Mesendoderm (in vitro differentiated cells): ENCODE results near the gene GSTK1.
"Not testable (repeated sequence)": the region's sequence is repeated elsewhere in the genome, so short reads cannot be mapped to it uniquely, and the experiment has no call there.

Experiments
- DNase-seq: peaks from one replicate; pipeline ENCODE4 v3.0.0; 2013
- H2AK5ac ChIP-seq: 2 replicates; pipeline ENCODE4 v1.6.1; 2013; ENCODE audit warnings: low read length, inconsistent platforms
- H2BK120ac ChIP-seq: 2 replicates; pipeline ENCODE4 v1.6.1; 2013; ENCODE audit warnings: low read depth, mild to moderate bottlenecking, low read length, moderate library complexity, mixed read lengths
- H2BK15ac ChIP-seq: replicated peaks from 2 replicates; pipeline ENCODE4 v1.6.1; 2013; ENCODE audit warnings: low read depth, mild to moderate bottlenecking, moderate library complexity
- H2BK5ac ChIP-seq: 2 replicates; pipeline ENCODE4 v1.6.1; 2013; ENCODE audit warnings: low read length, inconsistent platforms
- H3K18ac ChIP-seq: 2 replicates; pipeline ENCODE4 v1.6.1; 2013; ENCODE audit warnings: mild to moderate bottlenecking, low read length, mixed read lengths
- H3K23ac ChIP-seq: one replicate; pipeline ENCODE4 v1.6.1; 2013; ENCODE audit warnings: low read length
- H3K27ac ChIP-seq: 2 replicates; pipeline ENCODE4 v1.5.1; 2013; ENCODE audit warnings: low read depth, mild to moderate bottlenecking, inconsistent platforms, low read length, moderate library complexity
- H3K27me3 ChIP-seq: 2 replicates; pipeline ENCODE4 v1.6.1; 2013; ENCODE audit warnings: low read length, control low read depth, mild to moderate bottlenecking, inconsistent platforms; ENCODE audit not compliant: insufficient read depth, poor library complexity
- H3K36me3 ChIP-seq: 2 replicates; pipeline ENCODE4 v1.6.1; 2013; ENCODE audit warnings: low read length, inconsistent platforms; ENCODE audit not compliant: control insufficient read depth, insufficient read depth
- H3K4ac ChIP-seq: one replicate; pipeline ENCODE4 v1.6.1; 2013; ENCODE audit warnings: low read depth, mild to moderate bottlenecking, low read length, moderate library complexity
- H3K4me1 ChIP-seq: 2 replicates; pipeline ENCODE4 v1.6.1; 2013; ENCODE audit warnings: low read depth, low read length, inconsistent platforms; ENCODE audit not compliant: control insufficient read depth
- H3K4me2 ChIP-seq: 2 replicates; pipeline ENCODE4 v1.6.1; 2013; ENCODE audit warnings: low read length
- H3K4me3 ChIP-seq: 2 replicates; pipeline ENCODE4 v1.5.1; 2013; ENCODE audit warnings: mild to moderate bottlenecking, low read length
- H3K56ac ChIP-seq: one replicate; pipeline ENCODE4 v1.6.1; 2013; ENCODE audit warnings: low read length
- H3K79me1 ChIP-seq: 2 replicates; pipeline ENCODE4 v1.6.1; 2013; ENCODE audit warnings: low read length, inconsistent platforms
- H3K79me2 ChIP-seq: 2 replicates; pipeline ENCODE4 v1.6.1; 2013; ENCODE audit warnings: mild to moderate bottlenecking, low read length; ENCODE audit not compliant: control insufficient read depth, insufficient read depth
- H3K9ac ChIP-seq: 2 replicates; pipeline ENCODE4 v1.6.1; 2013; ENCODE audit warnings: low read length, inconsistent platforms
- H4K5ac ChIP-seq: one replicate; pipeline ENCODE4 v1.6.1; 2013; ENCODE audit warnings: low read length
- H4K8ac ChIP-seq: one replicate; pipeline ENCODE4 v1.6.1; 2013; ENCODE audit warnings: low read depth, mild to moderate bottlenecking, control low read depth, low read length, moderate library complexity
- WGBS: extraction: QIAGEN DNeasy Blood & Tissue Kit; methylation state at CpG from one replicate; pipeline ENCODE4 v1.1.7; 2013; ENCODE audit warnings: low lambda C conversion rate, missing lambda C conversion rate; ENCODE audit not compliant: insufficient coverage; ENCODE audit errors: extremely low coverage; 5-methylcytosine and 5-hydroxymethylcytosine counted together

GSTK1 gene

DNA sequence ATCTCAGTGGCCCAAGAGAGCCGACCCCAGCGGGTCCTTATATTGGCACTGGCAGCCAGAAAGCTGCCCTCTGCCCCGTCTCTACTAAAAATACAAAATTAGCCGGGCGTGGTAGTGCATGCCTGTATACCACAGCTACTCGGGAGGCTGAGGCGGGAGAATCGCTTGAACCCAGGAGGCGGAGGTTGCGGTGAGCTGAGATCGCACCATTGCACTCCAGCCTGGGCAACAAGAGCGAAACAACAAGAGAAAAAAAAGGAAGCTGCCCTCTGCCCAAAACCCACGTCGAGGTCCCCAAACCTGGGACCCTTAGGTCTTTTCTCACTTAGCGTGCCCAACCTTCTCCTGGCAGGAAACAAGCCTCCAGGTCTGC, 941 bp downstream of the GSTK1 start:
- H3K23ac ChIP-seq, H3K18ac ChIP-seq, H3K4me3 ChIP-seq, DNase-seq, H3K27me3 ChIP-seq, H3K36me3 ChIP-seq, H2BK5ac ChIP-seq, H3K79me2 ChIP-seq, H3K27ac ChIP-seq, H3K4me2 ChIP-seq, H2BK15ac ChIP-seq, H2AK5ac ChIP-seq, H3K4ac ChIP-seq, H4K8ac ChIP-seq, H3K79me1 ChIP-seq, H4K5ac ChIP-seq, H3K4me1 ChIP-seq, H2BK120ac ChIP-seq: not testable (repeated sequence)
- no CpG with 5 or more reads among the region's 15 CpGs for WGBS
- peak overlapping the region; percentile 99 for H3K56ac ChIP-seq
- H3K9ac ChIP-seq: peak overlapping the region; percentile 95

GRCh38 chr7:143265017-143265693, 1.9 kb downstream of the GSTK1 start:
- no peak overlapping the region for H2BK120ac ChIP-seq
- H3K56ac ChIP-seq: no peak overlapping the region
- no peaks in the 10 kb centered on the region for H3K4me1 ChIP-seq
- H4K5ac ChIP-seq: no peak overlapping the region
- H3K36me3 ChIP-seq: no peaks in the 10 kb centered on the region
- no peaks in the 10 kb centered on the region for H3K79me2 ChIP-seq
- no peak overlapping the region for H4K8ac ChIP-seq
- H3K4ac ChIP-seq: no peak overlapping the region
- H3K27me3 ChIP-seq: no peaks in the 10 kb centered on the region
- no peak overlapping the region for H3K4me2 ChIP-seq
- DNase-seq: no peak
- no peak overlapping the region for H3K9ac ChIP-seq
- no peak overlapping the region for H3K4me3 ChIP-seq
- no peak overlapping the region for H2BK5ac ChIP-seq
- H3K23ac ChIP-seq: no peak overlapping the region
- H2BK15ac ChIP-seq: no peak overlapping the region
- H2AK5ac ChIP-seq: no peak overlapping the region
- no peaks in the 10 kb centered on the region for H3K79me1 ChIP-seq
- WGBS: no CpG with 5 or more reads among the region's 15 CpGs
- H3K27ac ChIP-seq: no peak overlapping the region
- no peak overlapping the region for H3K18ac ChIP-seq

DNA sequence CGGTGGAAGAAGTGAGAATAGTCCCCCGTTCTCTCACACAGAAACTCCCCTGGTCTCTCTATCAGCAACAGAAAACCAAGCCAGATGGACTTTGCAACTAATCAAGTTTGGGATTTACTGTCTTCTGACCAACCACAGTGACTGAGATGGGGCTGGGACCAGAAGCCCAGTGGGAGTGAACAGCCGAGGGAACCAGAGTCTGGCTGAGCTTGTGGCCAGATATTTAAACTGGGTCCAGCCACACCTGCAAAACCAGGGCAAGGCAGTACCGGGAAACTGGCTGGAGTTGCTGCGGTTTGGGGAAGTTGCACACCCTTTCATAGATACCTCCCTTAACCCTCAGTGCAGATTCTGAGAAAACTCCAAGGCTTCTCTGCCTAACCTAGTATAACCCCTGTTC, 6.0 kb downstream of the GSTK1 start:
- no peak overlapping the region for H4K8ac ChIP-seq
- no peaks in the 10 kb centered on the region for H3K27me3 ChIP-seq
- H4K5ac ChIP-seq: no peak overlapping the region
- H3K9ac ChIP-seq: no peak overlapping the region
- H2BK5ac ChIP-seq: no peak overlapping the region
- no peak overlapping the region for H3K4ac ChIP-seq
- H3K27ac ChIP-seq: no peak overlapping the region
- H3K79me2 ChIP-seq: no peaks in the 10 kb centered on the region
- no peak overlapping the region for H3K4me2 ChIP-seq
- no peak for DNase-seq
- H2BK15ac ChIP-seq: no peak overlapping the region
- no peak overlapping the region for H3K4me3 ChIP-seq
- no peaks in the 10 kb centered on the region for H3K79me1 ChIP-seq
- no CpG with 5 or more reads among the region's 5 CpGs for WGBS
- no peaks in the 10 kb centered on the region for H3K36me3 ChIP-seq
- no peak overlapping the region for H2BK120ac ChIP-seq
- no peak overlapping the region for H2AK5ac ChIP-seq
- no peaks in the 10 kb centered on the region for H3K4me1 ChIP-seq
- H3K18ac ChIP-seq: no peak overlapping the region
- no peak overlapping the region for H3K23ac ChIP-seq
- no peak overlapping the region for H3K56ac ChIP-seq

DNA sequence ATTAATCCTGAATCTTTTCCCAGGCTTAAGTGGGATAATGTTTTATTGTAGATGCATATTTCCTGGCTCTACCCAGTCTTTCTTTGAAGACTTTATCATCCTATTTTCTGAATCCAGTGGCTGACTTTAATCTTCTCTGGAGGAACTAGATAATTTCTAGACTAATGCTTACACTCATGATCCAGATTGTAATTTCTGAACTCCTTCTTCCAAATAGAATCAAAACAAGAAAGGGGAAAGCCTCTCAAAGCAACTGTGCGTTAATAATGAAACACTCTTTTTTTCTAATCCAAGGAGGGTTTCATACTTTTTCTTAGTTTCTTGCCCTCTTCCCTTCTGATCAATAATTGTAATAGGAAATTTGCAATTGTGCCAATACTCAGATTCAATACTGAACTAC, 8.0 kb downstream of the GSTK1 start:
- no peak for DNase-seq
- Histone ChIP-seq H3K18ac (no peak overlapping the region), H2BK5ac (no peak overlapping the region), H4K5ac (no peak overlapping the region), H3K27ac (no peak overlapping the region), H2BK15ac (no peak overlapping the region), H3K23ac (no peak overlapping the region), H3K36me3 (no peaks in the 10 kb centered on the region), H3K27me3 (no peaks in the 10 kb centered on the region), H2BK120ac (no peak overlapping the region), H3K79me2 (no peaks in the 10 kb centered on the region), H3K4me3 (no peak overlapping the region), H4K8ac (no peak overlapping the region), H3K4me1 (no peaks in the 10 kb centered on the region), H3K4ac (no peak overlapping the region), H3K56ac (no peak overlapping the region), H3K79me1 (no peaks in the 10 kb centered on the region), H3K4me2 (no peak overlapping the region), H3K9ac (no peak overlapping the region), H2AK5ac (no peak overlapping the region)
- no CpG with 5 or more reads among the region's 1 CpG for WGBS

DNA sequence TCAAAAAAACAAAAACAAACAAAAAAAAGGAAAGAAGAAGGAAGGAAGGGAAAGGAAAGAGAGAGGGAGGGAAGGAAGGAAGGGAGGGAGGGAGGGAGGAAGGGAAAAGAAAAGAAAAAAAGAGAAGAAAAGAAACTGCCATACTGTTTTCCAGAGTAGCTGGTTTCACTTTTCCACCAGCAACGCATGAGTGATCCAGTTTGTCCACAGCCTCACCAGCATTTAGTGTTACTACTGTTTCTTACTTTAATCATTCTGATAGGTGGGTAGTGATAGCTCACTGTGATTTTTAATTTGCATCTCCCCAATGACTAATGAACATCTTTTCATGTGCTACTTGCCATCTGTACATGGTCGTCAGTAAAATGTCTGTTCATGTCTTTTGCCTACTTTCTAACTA, 9.6 kb downstream of the GSTK1 start:
- H4K8ac ChIP-seq: no peak overlapping the region
- no peak overlapping the region for H3K9ac ChIP-seq
- H2BK120ac ChIP-seq: no peak overlapping the region
- no peaks in the 10 kb centered on the region for H3K79me1 ChIP-seq
- no peak overlapping the region for H3K18ac ChIP-seq
- H3K27me3 ChIP-seq: no peaks in the 10 kb centered on the region
- no peak overlapping the region for H3K23ac ChIP-seq
- H2AK5ac ChIP-seq: no peak overlapping the region
- no peak overlapping the region for H2BK15ac ChIP-seq
- no peaks in the 10 kb centered on the region for H3K36me3 ChIP-seq
- no peak overlapping the region for H3K56ac ChIP-seq
- DNase-seq: no peak
- H3K4me3 ChIP-seq: no peak overlapping the region
- H4K5ac ChIP-seq: no peak overlapping the region
- no peak overlapping the region for H2BK5ac ChIP-seq
- no peak overlapping the region for H3K4ac ChIP-seq
- no peaks in the 10 kb centered on the region for H3K4me1 ChIP-seq
- H3K4me2 ChIP-seq: no peak overlapping the region
- H3K27ac ChIP-seq: no peak overlapping the region
- no CpG with 5 or more reads among the region's 2 CpGs for WGBS
- H3K79me2 ChIP-seq: no peaks in the 10 kb centered on the region
